Adrenal gland (tissue), 5 donors: ENCODE data around the gene SESN1.

Experiments
- CTCF ChIP-seq, 6 experiments: fragments of 450-650 bp in 4 of 6; fragments of 200-600 bp in 2 of 6; sonication (generic) in 1 of 6; IDR thresholded peaks; 1 replicate in 5 of 6; 2 replicates in 1 of 6; pipeline versions ENCODE4 v1.5.1 to v1.8.0; 2016 to 2021; ENCODE audit warnings: antibody characterized with exemption in 6 of 6, mild to moderate bottlenecking in 2 of 6, moderate library complexity in 1 of 6
- POLR2A ChIP-seq, 2 donors: fragments of 450-650 bp; IDR thresholded peaks; one replicate each; pipeline ENCODE4 v1.6.1; 2017; ENCODE audit warnings: antibody characterized with exemption in 2 of 2, mild to moderate bottlenecking in 2 of 2, moderate library complexity in 1 of 2
- donor health status: DM: no; HTN: no; CAD: no.

GRCh38 chr6:109038837-109039398 lies 55.7 kb downstream of the SESN1 start:
- TF ChIP-seq POLR2A (IDR thresholded peaks at IDR 0.05) (no peak), CTCF (IDR thresholded peaks at IDR 0.05) (no peak)
